Adrenal gland (tissue), 12 donors: ENCODE results near the gene NODAL. TPM values are rescaled to one million over a fixed set of nuclear protein-coding genes. Genes with fewer than 3 reads are reported as not detected.
A peak's percentile ranks its signal among the peaks of the same experiment; 100 is the strongest.

Experiments used
- DNase-seq, 7 donors: peaks; one replicate each; pipeline ENCODE4 v3.0.0-alpha.2; 2019 to 2020
- H3K27ac ChIP-seq, 5 donors: fragments of 200-600 bp; sonication (generic) in 4 of 5; 1 replicate in 3 of 5; 2 replicates in 2 of 5; pipeline versions ENCODE4 v1.5.1 to v1.8.0; 2016 to 2020; ENCODE audit warnings: mild to moderate bottlenecking in 1 of 5
- H3K27me3 ChIP-seq: fragments of 200-600 bp; 2 replicates; pipeline ENCODE4 v1.8.0; 2021
- H3K36me3 ChIP-seq, 2 donors: fragments of 200-600 bp; replicated peaks in 1 of 2; 1 replicate in 1 of 2; 2 replicates in 1 of 2; pipeline versions ENCODE4 v1.5.1 to v1.8.0; 2018 to 2022
- H3K4me1 ChIP-seq, 2 donors: fragments of 200-600 bp; replicated peaks in 1 of 2; 1 replicate in 1 of 2; 2 replicates in 1 of 2; pipeline versions ENCODE4 v1.5.1 to v1.8.0; 2018 to 2021
- H3K4me3 ChIP-seq, 4 donors: fragments of 200-600 bp; sonication (generic) in 3 of 4; one replicate each; pipeline ENCODE4 v1.5.1; 2016 to 2018
- H3K9me3 ChIP-seq, 3 donors: fragments of 200-600 bp; sonication (generic) in 1 of 3; replicated peaks in 1 of 3; 1 replicate in 2 of 3; 2 replicates in 1 of 3; pipeline versions ENCODE4 v1.5.1 to v1.8.0; 2016 to 2021
- POLR2A ChIP-seq, 2 donors: fragments of 450-650 bp; IDR thresholded peaks; one replicate each; pipeline ENCODE4 v1.6.1; 2017; ENCODE audit warnings: antibody characterized with exemption in 2 of 2, mild to moderate bottlenecking in 2 of 2, moderate library complexity in 1 of 2
- WGBS, 4 donors: extraction: QIAGEN DNeasy Blood & Tissue Kit in 2 of 4; methylation state at CpG; one replicate each; pipeline versions ENCODE4 v1.1.5 to v1.1.7; 2013 to 2017; 5-methylcytosine and 5-hydroxymethylcytosine counted together
- intact Hi-C, 2 donors: fragments of 100-400 bp; cut with DNase I; formaldehyde crosslinking; loops; one replicate each; pipeline versions ENCODE4 v1.14.1 to v1.15.0; 2022 to 2023
- polyA plus RNA-seq, 3 donors: library from polyadenylated mRNA; stranded (reverse); fragments of 200-250 nt in 2 of 3; fragments of 350-450 nt in 1 of 3; fragmentation: Illumina TruSeq in 1 of 3; extraction: RNeasy Lipid Tissue Mini Kit (QIAGEN cat#74804) in 1 of 3; gene quantifications; one replicate each; pipeline ENCODE4 v1.2.3, GENCODE V29; 2013 to 2014
- total RNA-seq, 9 donors: library from RNA; depleted of rRNA in 4 of 9; stranded (reverse); fragments of >200 nt in 4 of 9; fragments of 120-200 nt in 1 of 9; fragmentation: NEBNext Ultra II Directional in 1 of 9; extraction: Animal tissue kit (Norgen Biotek cat#: 25700) in 1 of 9; gene quantifications; one replicate each; pipeline versions ENCODE4 v1.1.0 to v1.2.4, GENCODE V29; 2013 to 2023
- TF ChIP-seq, protein P1 (sequence below), 6 experiments: fragments of 450-650 bp in 4 of 6; fragments of 200-600 bp in 2 of 6; sonication (generic) in 1 of 6; IDR thresholded peaks; 1 replicate in 5 of 6; 2 replicates in 1 of 6; pipeline versions ENCODE4 v1.5.1 to v1.8.0; 2016 to 2021; ENCODE audit warnings: antibody characterized with exemption in 6 of 6, mild to moderate bottlenecking in 2 of 6, moderate library complexity in 1 of 6
- donor health status: healthy with polysubstance abuse.
- donor health status: Bipolar disorder and iron deficiency.
- donor health status: DM: yes; HTN: yes; CAD: no.
- donor health status: DM: no; HTN: no; CAD: no.
- donor health status: DM: no; HTN: no; CAD: no.
- donor health status: DM: yes; HTN: yes; CAD: no.

The NODAL gene
- total and polyA plus RNA-seq, 12 donors: not detected

DNA sequence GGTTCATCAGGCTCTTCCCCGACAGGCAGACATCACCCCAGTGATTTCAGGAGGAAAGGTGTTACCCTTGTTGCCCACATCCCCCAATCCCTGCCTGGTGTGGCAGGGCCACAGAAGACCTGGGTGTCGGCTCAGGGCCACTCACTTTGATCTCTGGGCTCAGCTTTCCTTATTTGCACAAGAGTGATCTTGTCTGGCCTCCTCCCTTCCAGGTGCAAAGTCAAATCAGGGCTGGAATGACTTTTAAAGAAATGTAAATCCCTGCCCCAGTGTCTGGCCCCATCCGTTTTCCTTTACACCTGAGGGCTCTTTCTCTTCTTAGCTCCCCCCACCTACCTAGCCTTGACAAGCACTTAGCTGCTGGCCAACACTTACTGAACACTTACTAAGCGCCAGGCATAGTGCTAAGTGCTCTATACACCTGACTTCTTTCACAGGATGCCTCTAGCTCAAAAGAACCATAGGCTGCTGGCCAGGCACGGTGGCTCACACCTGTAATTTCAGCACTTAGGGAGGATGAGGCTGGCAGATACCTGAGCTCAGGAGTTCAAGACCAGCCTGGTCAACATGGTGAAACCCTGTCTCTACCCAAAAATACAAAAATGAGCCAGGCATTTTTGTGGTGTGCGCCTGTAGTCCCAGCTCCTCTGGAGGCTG, 979 bp upstream of the NODAL start:
- Histone ChIP-seq H3K4me3 (no peak overlapping the region), H3K27me3 (peaks cover 29% of the 10 kb centered on the region), H3K27ac (no peak overlapping the region), H3K4me1 (peaks cover 9 to 14% of the 10 kb centered on the region in 2 donors), H3K9me3 (no peaks in the 10 kb centered on the region), H3K36me3 (no peaks in the 10 kb centered on the region)
- TF ChIP-seq POLR2A (IDR thresholded peaks at IDR 0.05): no peak
- TF ChIP-seq, protein P1, sequence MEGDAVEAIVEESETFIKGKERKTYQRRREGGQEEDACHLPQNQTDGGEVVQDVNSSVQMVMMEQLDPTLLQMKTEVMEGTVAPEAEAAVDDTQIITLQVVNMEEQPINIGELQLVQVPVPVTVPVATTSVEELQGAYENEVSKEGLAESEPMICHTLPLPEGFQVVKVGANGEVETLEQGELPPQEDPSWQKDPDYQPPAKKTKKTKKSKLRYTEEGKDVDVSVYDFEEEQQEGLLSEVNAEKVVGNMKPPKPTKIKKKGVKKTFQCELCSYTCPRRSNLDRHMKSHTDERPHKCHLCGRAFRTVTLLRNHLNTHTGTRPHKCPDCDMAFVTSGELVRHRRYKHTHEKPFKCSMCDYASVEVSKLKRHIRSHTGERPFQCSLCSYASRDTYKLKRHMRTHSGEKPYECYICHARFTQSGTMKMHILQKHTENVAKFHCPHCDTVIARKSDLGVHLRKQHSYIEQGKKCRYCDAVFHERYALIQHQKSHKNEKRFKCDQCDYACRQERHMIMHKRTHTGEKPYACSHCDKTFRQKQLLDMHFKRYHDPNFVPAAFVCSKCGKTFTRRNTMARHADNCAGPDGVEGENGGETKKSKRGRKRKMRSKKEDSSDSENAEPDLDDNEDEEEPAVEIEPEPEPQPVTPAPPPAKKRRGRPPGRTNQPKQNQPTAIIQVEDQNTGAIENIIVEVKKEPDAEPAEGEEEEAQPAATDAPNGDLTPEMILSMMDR (IDR thresholded peaks at IDR 0.05): no peak
- intact Hi-C loops: no loop called here
- WGBS, 4 donors: 81 to 92% (median 85%) methylated on average over 5 to 6 of the region's 6 CpGs
- no peak for DNase-seq

DNA sequence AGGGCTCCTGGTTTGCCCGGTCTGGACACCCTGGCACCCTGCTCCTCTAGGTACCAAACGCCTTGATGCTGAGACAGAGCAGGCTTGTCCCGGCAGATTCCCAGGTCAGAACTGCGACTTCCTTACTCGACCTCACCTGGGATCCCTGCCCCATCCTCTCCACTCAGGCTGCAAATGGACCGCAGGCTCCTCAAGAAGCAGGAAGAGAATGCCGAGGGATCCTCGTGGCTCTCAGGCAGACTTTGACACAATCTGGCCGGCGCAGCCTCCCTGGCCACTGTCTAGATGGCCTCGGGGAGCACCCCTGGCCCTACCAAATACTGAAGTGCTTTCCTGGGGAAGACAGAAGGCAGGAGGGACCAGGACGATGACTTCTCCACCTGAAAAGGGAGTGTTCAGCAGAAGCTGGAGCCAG, 421 bp upstream of the NODAL start:
- H3K36me3 ChIP-seq: no peaks in the 10 kb centered on the region
- intact Hi-C loops: no loop called here

DNA sequence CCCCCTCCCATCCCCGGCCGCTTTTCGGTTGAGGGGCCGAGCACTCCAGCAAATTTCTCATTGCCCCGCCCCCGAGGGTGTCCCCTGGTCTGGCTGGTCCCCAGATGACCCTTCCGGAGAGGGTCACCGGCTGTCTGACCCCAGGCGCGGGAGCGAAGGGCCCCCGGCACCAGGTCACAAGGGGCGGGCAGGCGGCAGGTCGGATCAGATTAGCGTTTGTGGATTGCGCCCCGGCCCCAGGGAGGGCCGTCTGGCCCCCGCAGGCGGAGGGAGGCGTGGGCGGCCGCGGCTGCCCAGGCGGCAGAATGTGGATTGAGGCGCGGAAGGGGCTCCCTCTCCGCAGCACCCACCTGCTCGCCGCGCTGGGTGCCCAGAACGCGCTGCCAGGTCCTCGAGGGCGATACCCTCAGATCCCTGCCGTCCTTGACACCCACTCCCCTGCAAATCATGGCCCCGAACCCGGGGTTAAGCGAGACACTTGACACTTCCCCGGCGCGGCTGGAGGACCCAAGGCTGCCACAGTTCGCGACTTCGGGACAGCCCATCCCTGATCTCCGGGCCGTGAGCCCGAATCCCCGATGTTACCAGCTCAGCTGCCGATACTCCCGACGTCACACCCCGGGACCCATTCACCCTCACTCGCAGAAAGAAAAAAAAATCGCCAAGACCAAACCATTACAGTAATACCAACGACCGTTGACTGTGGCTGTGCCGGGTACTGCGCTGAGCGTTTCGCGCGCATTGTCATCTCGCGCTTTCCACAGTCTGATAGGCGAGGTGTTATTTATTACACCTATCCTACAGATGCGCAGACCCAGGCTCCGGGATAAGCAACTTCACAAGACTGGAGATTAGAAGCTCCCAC, 953 bp downstream of the NODAL start:
- peaks cover 29% of the 10 kb centered on the region for H3K27me3 ChIP-seq
- DNase-seq: no peak
- WGBS, 4 donors: 5 to 17% (median 6%) methylated on average over 9 to 69 of the region's 69 CpGs
- no peak overlapping the region for H3K27ac ChIP-seq
- H3K4me1 ChIP-seq: peaks cover 9 to 14% of the 10 kb centered on the region in 2 donors
- peak overlapping the region in 1 of 4 donors; percentile 5 for H3K4me3 ChIP-seq
- TF ChIP-seq, protein P1 (IDR thresholded peaks at IDR 0.05): no peak
- TF ChIP-seq POLR2A (IDR thresholded peaks at IDR 0.05): no peak
- intact Hi-C loops: no loop called here
- no peaks in the 10 kb centered on the region for H3K9me3 ChIP-seq
- H3K36me3 ChIP-seq: no peaks in the 10 kb centered on the region

More for the DNA sequence above, 421 bp upstream of the NODAL start:
- no peaks in the 10 kb centered on the region for H3K9me3 ChIP-seq
- peaks cover 9 to 14% of the 10 kb centered on the region in 2 donors for H3K4me1 ChIP-seq
- H3K4me3 ChIP-seq: no peak overlapping the region
- peaks cover 29% of the 10 kb centered on the region for H3K27me3 ChIP-seq
- no peak for DNase-seq
- no peak overlapping the region for H3K27ac ChIP-seq
- no peak for TF ChIP-seq POLR2A (IDR thresholded peaks at IDR 0.05)
- TF ChIP-seq, protein P1 (IDR thresholded peaks at IDR 0.05): no peak
- 38 to 63% (median 47%) methylated on average over 7 to 12 of the region's 12 CpGs for WGBS, 4 donors

DNA sequence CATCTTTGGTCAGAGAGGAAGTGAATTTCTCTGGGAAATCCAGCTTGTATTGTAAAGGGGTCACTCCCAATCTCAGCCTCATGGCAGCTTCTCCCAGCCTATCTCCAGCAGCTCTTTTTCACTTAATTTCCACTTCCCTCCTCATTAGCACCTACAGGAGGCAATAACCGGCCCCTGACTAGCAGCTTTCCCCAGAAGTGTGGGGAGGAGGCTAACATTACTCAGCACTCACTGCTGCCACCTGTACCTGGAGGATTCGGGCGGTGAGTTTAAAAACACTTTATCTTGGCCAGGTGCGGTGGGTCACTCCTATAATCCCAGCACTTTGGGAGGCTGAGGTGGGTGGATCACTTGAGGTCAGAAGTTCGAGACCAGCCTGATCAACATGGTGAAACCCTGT, 3.8 kb downstream of the NODAL start:
- no peaks in the 10 kb centered on the region for H3K9me3 ChIP-seq
- no peak overlapping the region for H3K27ac ChIP-seq
- 61 to 68% (median 64%) methylated on average over 5 of the region's 5 CpGs for WGBS, 4 donors
- H3K27me3 ChIP-seq: peaks cover 29% of the 10 kb centered on the region
- no peak overlapping the region for H3K4me3 ChIP-seq
- peaks cover 9 to 14% of the 10 kb centered on the region in 2 donors for H3K4me1 ChIP-seq
- no peak for TF ChIP-seq POLR2A (IDR thresholded peaks at IDR 0.05)
- TF ChIP-seq, protein P1 (IDR thresholded peaks at IDR 0.05): no peak
- DNase-seq: no peak
- intact Hi-C loops: no loop called here
- no peaks in the 10 kb centered on the region for H3K36me3 ChIP-seq
